T-cell (primary cell): Measurements from ENCODE around the gene RPS19BP1. TPM values are rescaled to one million over a fixed set of nuclear protein-coding genes. Genes with fewer than 3 reads are reported as not detected.

Source experiments
- ATAC-seq, 4 experiments: fragments of 200-7000 bp in 3 of 4; fragments of 150-1000 bp in 1 of 4; cut with Tn5 transposase; replicated peaks in 1 of 4; 1 replicate in 3 of 4; 2 replicates in 1 of 4; pipeline ENCODE4 v1.10.0; 2021; ENCODE audit warnings: moderate library complexity in 3 of 4, mild to moderate bottlenecking in 2 of 4, moderate number of reproducible peaks in 1 of 4
- CTCF ChIA-PET, 2 donors: fragments of 300-600 bp; sonication (Branson Sonifier 250); formaldehyde crosslinking; loops; one replicate each; lab custom pipeline; 2022; ENCODE audit warnings: antibody characterized with exemption in 2 of 2; lab: Charles Lee
- POLR2A ChIA-PET, 2 donors: fragments of 300-600 bp; sonication (Branson Sonifier 250); formaldehyde crosslinking; loops; one replicate each; lab custom pipeline; 2022; ENCODE audit warnings: antibody characterized with exemption in 2 of 2; lab: Charles Lee
- DNase-seq, 35 experiments: peaks; one replicate each; pipeline versions ENCODE4 v3.0.0 to v3.0.0-alpha.2; 2013 to 2023
- H3K27ac ChIP-seq: one replicate; pipeline ENCODE4 v1.5.1; 2013; ENCODE audit warnings: low read length
- H3K27me3 ChIP-seq, 2 experiments: replicated peaks in 1 of 2; 1 replicate in 1 of 2; 2 replicates in 1 of 2; pipeline versions ENCODE4 v1.6.1 to v1.7.0; 2013; ENCODE audit warnings: low read length in 1 of 2, mixed read lengths in 1 of 2; ENCODE audit not compliant: control insufficient read depth in 2 of 2, insufficient read depth in 2 of 2; ENCODE audit errors: extremely low read depth in 1 of 2
- H3K36me3 ChIP-seq, 2 donors: 1 replicate in 1 of 2; 2 replicates in 1 of 2; pipeline versions ENCODE4 v1.6.1 to v1.7.0; 2013; ENCODE audit warnings: low read length in 1 of 2; ENCODE audit not compliant: control insufficient read depth in 2 of 2, insufficient read depth in 1 of 2; ENCODE audit errors: extremely low read depth in 1 of 2
- H3K4me1 ChIP-seq, 2 experiments: 1 replicate in 1 of 2; 2 replicates in 1 of 2; pipeline versions ENCODE4 v1.6.1 to v1.7.0; 2013; ENCODE audit warnings: low read length in 2 of 2, mixed read lengths in 1 of 2; ENCODE audit not compliant: insufficient read depth in 2 of 2, control insufficient read depth in 1 of 2; ENCODE audit errors: extremely low read depth in 1 of 2
- H3K4me3 ChIP-seq, 2 donors: 1 replicate in 1 of 2; 2 replicates in 1 of 2; pipeline versions ENCODE4 v1.5.1 to v1.7.0; 2013; ENCODE audit warnings: mild to moderate bottlenecking in 2 of 2, low read length in 1 of 2, moderate library complexity in 1 of 2; ENCODE audit not compliant: control insufficient read depth in 1 of 2; ENCODE audit errors: extremely low read depth in 1 of 2
- H3K9me3 ChIP-seq: 2 replicates; pipeline ENCODE4 v1.7.0; 2013
- H3K27ac Mint-ChIP-seq, 2 donors: one replicate each; pipeline ENCODE4 v1.8.0; 2020 to 2021; ENCODE audit warnings: mild to moderate bottlenecking in 2 of 2, mixed read lengths in 2 of 2
- H3K27me3 Mint-ChIP-seq, 2 donors: one replicate each; pipeline ENCODE4 v1.8.0; 2021 to 2022; ENCODE audit warnings: mixed read lengths in 2 of 2
- H3K36me3 Mint-ChIP-seq: one replicate; pipeline ENCODE4 v1.8.0; 2021; ENCODE audit warnings: mixed read lengths
- H3K4me1 Mint-ChIP-seq, 3 donors: one replicate each; pipeline ENCODE4 v1.8.0; 2020 to 2022; ENCODE audit warnings: mixed read lengths in 3 of 3, mild to moderate bottlenecking in 1 of 3
- H3K4me3 Mint-ChIP-seq, 3 donors: one replicate each; pipeline ENCODE4 v1.8.0; 2020 to 2022; ENCODE audit warnings: mild to moderate bottlenecking in 3 of 3, mixed read lengths in 3 of 3, moderate library complexity in 3 of 3
- H3K9me3 Mint-ChIP-seq, 3 donors: one replicate each; pipeline ENCODE4 v1.8.0; 2020 to 2022; ENCODE audit warnings: mixed read lengths in 3 of 3
- WGBS: methylation state at CpG from one replicate; pipeline ENCODE4 v1.1.5; 2013; ENCODE audit warnings: missing lambda C conversion rate; ENCODE audit not compliant: insufficient coverage; 5-methylcytosine and 5-hydroxymethylcytosine counted together
- total RNA-seq, 35 experiments: library from RNA in 6 of 35; stranded (reverse) in 6 of 35; fragments of 120-200 nt in 1 of 35; gene quantifications; one replicate each; pipeline versions ENCODE4 v1.2.1 to v1.2.4 and lab custom pipeline; 2013 to 2026

Gene RPS19BP1
- total RNA-seq, 5 donors from 2014 or later (not counting 1 experiment from before 2014, with no cell fraction given): 42.4 to 76.8 (median 73.5) TPM

DNA sequence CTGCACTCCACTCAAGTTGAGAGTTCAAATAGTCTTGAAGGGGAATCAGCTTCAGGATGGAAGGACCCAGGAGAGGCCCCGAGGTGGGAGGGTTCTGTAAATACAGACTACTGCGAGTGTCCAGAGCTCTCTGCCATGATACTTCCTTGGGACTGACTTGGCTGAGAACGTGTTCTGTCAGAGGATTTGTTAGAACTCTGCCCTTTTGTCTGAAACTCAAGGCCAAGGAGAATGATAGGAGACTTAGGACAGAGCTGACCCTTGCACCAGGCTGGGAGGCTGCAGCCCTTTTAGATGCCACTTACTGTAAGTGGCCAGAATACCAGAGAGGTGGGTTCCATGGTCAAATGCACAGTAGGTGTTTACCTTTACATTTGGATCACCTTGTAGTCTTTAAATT is 15.1 kb downstream of the RPS19BP1 start:
- Histone ChIP-seq H3K4me3 (no peak overlapping the region), H3K9me3 (no peaks in the 10 kb centered on the region), H3K4me1 (peaks cover 15 to 26% of the 10 kb centered on the region in 2 experiments), H3K36me3 (peaks cover 13 to 48% of the 10 kb centered on the region in 2 donors), H3K27ac (no peak overlapping the region), H3K27me3 (no peaks in the 10 kb centered on the region)
- peaks cover 0 to 2% of the 10 kb centered on the region in 2 donors for H3K27me3 Mint-ChIP-seq
- POLR2A ChIA-PET: interaction anchor here in 1 of 2 donors (0.5 kb wide), 1 partner anchor 9 kb away, joined by 5 read pairs; no protein-coding TSS in a partner anchor
- DNase-seq (no peak), ATAC-seq (no peak)
- CTCF ChIA-PET: interaction anchor here (0.5 to 2.4 kb wide), 4 partner anchors 12 to 1211 kb away, joined by 3 to 8 read pairs (median 4); partner anchors contain the start of gene MIEF1 (in 1 of the 2)
- peaks cover 38% of the 10 kb centered on the region for H3K36me3 Mint-ChIP-seq
- no peaks in the 10 kb centered on the region for H3K9me3 Mint-ChIP-seq
- 84% methylated on average over 3 of the region's 3 CpGs for WGBS
- no peak overlapping the region for H3K27ac Mint-ChIP-seq
- H3K4me1 Mint-ChIP-seq: peaks cover 27 to 32% (median 32%) of the 10 kb centered on the region in 3 donors
- no peak overlapping the region for H3K4me3 Mint-ChIP-seq

DNA sequence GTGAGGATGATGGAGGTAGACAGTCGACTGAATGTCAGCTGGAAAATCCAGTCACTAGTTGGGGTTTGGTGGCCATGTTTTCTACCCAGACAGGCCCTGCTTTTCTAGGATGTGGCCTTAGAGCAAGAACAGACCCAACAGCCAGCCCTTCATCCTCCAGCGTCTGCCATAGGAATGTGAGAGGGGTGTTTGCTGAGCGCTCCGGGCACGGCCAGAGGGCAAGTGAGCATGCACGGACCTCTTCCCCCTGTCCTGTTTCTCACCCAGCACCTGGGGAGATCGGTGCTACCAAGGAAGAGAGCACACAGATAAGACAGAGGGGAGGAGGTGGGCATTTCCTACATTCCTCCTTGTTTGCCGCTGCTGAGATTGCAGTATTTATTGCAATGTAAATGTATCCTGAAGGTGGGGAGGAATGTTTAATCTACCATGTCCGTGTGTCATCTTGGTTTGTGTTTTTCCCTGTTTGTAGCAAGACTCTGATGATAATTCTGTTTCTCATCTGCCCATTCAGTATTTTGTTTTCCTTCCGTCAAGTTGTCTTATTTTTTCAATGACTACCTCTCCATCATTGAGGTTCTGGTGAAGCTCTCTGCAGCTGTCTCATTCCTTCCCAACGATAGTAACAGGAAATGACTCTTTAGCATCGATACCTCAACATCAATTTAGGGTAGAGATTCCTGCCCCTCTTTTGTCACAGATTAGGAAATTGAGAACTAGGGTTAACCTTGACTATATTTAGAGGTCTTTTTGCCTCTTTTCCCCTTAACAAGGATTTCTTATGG is 17.1 kb downstream of the RPS19BP1 start:
- no peaks in the 10 kb centered on the region for H3K9me3 Mint-ChIP-seq
- ATAC-seq (no peak), DNase-seq (no peak)
- H3K4me1 Mint-ChIP-seq: peaks cover 12 to 18% (median 18%) of the 10 kb centered on the region in 3 donors
- Histone ChIP-seq H3K9me3 (no peaks in the 10 kb centered on the region), H3K36me3 (peaks cover 18 to 54% of the 10 kb centered on the region in 2 donors), H3K27ac (no peak overlapping the region), H3K27me3 (no peaks in the 10 kb centered on the region), H3K4me1 (peaks cover 7 to 12% of the 10 kb centered on the region in 2 experiments), H3K4me3 (no peak overlapping the region)
- ChIA-PET CTCF (interaction anchor here (0.6 to 2.4 kb wide), 8 partner anchors 10 to 838 kb away, joined by 3 to 8 read pairs (median 4); no protein-coding TSS in a partner anchor), POLR2A (interaction anchor here in 1 of 2 donors (0.6 kb wide), 1 partner anchor 825 kb away, joined by 5 read pairs; no protein-coding TSS in a partner anchor)
- H3K4me3 Mint-ChIP-seq: no peak overlapping the region
- peaks cover 0 to 2% of the 10 kb centered on the region in 2 donors for H3K27me3 Mint-ChIP-seq
- H3K36me3 Mint-ChIP-seq: peaks cover 39% of the 10 kb centered on the region
- 87% methylated on average over 3 of the region's 12 CpGs for WGBS
- no peak overlapping the region for H3K27ac Mint-ChIP-seq

DNA sequence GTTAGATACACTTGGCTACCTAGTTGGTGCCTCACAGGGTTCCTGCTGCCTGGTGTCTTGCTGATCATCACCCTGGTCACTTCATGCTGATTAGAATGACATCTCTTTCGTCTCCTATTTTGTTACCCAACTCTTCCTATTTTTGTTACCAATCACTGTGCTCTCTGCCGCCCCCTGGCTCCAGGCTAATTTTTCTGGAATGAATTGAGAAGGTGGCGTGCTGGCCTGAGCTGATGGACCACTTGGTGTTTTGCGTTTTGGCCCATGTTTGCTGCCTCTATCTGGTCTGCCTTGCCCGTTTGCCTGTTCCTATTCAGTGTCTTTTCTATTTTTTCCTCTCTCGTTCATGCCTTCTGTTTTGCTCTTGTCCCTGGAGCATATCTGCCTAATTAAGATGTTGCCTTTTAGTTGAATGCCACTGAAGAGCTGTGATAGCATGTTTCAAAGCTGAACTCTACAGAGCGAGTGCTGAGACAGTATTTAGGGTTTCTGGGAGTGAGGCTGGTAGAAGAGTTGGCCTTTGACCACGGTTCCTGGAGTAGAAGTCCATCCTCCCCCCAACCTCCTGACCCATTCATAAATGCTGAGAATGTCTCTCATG is 18.1 kb downstream of the RPS19BP1 start:
- ATAC-seq: peak in 1 of 4 experiments; percentile 53
- no peak overlapping the region for H3K4me3 Mint-ChIP-seq

DNA sequence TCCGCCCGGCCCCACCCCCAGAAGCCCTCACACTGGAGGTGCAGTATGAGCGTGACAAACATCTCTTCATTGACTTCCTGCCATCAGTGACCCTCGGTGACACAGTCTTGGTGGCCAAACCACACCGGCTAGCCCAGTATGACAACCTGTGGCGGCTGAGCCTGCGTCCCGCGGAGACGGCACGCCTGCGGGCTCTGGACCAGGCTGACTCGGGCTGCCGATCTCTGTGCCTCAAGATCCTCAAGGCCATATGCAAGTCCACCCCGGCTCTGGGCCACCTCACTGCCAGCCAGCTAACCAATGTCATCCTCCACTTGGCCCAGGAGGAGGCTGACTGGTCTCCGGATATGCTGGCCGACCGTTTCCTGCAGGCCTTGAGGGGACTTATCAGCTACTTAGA is 18.8 kb downstream of the RPS19BP1 start:
- peaks cover 21 to 66% of the 10 kb centered on the region in 2 donors for H3K36me3 ChIP-seq
- Mint-ChIP-seq H3K4me1 (peaks cover 17 to 19% (median 18%) of the 10 kb centered on the region in 3 donors), H3K4me3 (no peak overlapping the region), H3K9me3 (no peaks in the 10 kb centered on the region), H3K27me3 (no peaks in the 10 kb centered on the region), H3K36me3 (peaks cover 49% of the 10 kb centered on the region), H3K27ac (no peak overlapping the region)
- H3K27me3 ChIP-seq: no peaks in the 10 kb centered on the region
- no peak overlapping the region for H3K27ac ChIP-seq
- no peak for ATAC-seq
- H3K9me3 ChIP-seq: no peaks in the 10 kb centered on the region
- ChIA-PET CTCF (interaction anchor here in 1 of 2 donors (0.6 to 1.0 kb wide), 2 partner anchors 12 to 938 kb away, joined by 3 to 4 read pairs; partner anchors contain the start of gene MIEF1), POLR2A (no interaction called here)
- 97% methylated on average over 18 of the region's 18 CpGs for WGBS
- DNase-seq: no peak
- no peak overlapping the region for H3K4me3 ChIP-seq
- peaks cover 1% of the 10 kb centered on the region in 2 experiments for H3K4me1 ChIP-seq

More for the DNA sequence above, 18.1 kb downstream of the RPS19BP1 start:
- ChIA-PET POLR2A (no interaction called here), CTCF (interaction anchor here (0.6 to 1.3 kb wide), 7 partner anchors 9 to 937 kb away, joined by 3 to 5 read pairs (median 3); partner anchors contain the start of gene MIEF1 (in 1 of the 2))
- H3K4me1 ChIP-seq: peaks cover 7 to 8% of the 10 kb centered on the region in 2 experiments
- no peaks in the 10 kb centered on the region for H3K27me3 ChIP-seq
- H3K9me3 ChIP-seq: no peaks in the 10 kb centered on the region
- no peak overlapping the region for H3K4me3 ChIP-seq
- H3K36me3 Mint-ChIP-seq: peaks cover 45% of the 10 kb centered on the region
- peak overlapping the region in 1 of 2 donors; percentile 7 for H3K27ac Mint-ChIP-seq
- H3K9me3 Mint-ChIP-seq: no peaks in the 10 kb centered on the region
- peaks cover 18 to 62% of the 10 kb centered on the region in 2 donors for H3K36me3 ChIP-seq
- peak in 19 of 35 experiments; percentile 38 to 62 (median 51) for DNase-seq
- no peak overlapping the region for H3K27ac ChIP-seq
- H3K27me3 Mint-ChIP-seq: no peaks in the 10 kb centered on the region
- peaks cover 14 to 21% (median 19%) of the 10 kb centered on the region in 3 donors for H3K4me1 Mint-ChIP-seq
- WGBS: 66% methylated on average over 3 of the region's 8 CpGs

DNA sequence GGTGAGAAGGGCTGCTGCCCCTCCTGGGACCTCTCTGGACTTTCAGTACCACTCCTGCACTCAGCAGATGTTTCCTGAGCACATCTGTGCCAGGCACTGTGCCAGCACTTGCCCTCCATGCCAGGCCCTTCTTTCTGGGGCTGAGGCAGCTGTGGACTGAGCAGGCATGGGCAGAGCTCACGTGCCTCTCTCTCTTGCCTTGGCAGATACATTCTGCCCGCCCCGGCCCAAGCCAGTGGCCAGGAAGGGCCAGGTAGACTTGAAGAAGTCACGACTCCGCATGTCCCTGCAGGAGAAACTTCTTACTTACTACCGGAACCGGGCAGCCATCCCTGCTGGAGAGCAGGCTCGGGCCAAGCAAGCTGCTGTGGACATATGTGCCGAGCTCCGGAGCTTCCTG is 20.5 kb downstream of the RPS19BP1 start:
- no peaks in the 10 kb centered on the region for H3K9me3 ChIP-seq
- no peak overlapping the region for H3K27ac ChIP-seq
- Mint-ChIP-seq H3K4me3 (no peak overlapping the region), H3K27me3 (no peaks in the 10 kb centered on the region), H3K27ac (no peak overlapping the region), H3K4me1 (peaks cover 20 to 28% (median 21%) of the 10 kb centered on the region in 3 donors), H3K36me3 (peaks cover 58% of the 10 kb centered on the region), H3K9me3 (no peaks in the 10 kb centered on the region)
- WGBS: 96% methylated on average over 7 of the region's 10 CpGs
- ATAC-seq (no peak), DNase-seq (no peak)
- ChIA-PET CTCF (interaction anchor here in 1 of 2 donors (0.5 to 2.0 kb wide), 3 partner anchors 19 to 165 kb away, joined by 3 to 7 read pairs (median 4); no protein-coding TSS in a partner anchor), POLR2A (no interaction called here)
- no peak overlapping the region for H3K4me3 ChIP-seq
- H3K27me3 ChIP-seq: no peaks in the 10 kb centered on the region
- peaks cover 21 to 77% of the 10 kb centered on the region in 2 donors for H3K36me3 ChIP-seq
- no peaks in the 10 kb centered on the region for H3K4me1 ChIP-seq

DNA sequence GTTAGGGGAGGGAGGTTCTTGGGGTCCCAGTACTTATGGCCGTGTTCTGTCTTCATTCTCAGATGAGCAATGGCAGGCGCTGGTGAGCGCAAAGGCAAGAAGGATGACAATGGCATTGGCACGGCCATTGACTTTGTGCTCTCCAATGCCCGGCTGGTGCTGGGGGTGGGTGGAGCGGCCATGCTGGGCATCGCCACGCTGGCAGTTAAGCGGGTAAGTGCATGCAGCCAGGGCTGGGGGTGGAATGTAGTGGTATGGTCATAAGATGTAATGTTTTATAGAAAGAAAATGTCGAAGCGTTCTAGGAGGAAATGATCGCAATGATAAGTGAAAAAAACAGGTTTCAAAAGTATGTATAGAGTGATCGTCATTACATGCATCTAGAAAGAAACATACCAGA is 21.3 kb downstream of the RPS19BP1 start:
- over 99% methylated on average over 9 of the region's 13 CpGs for WGBS
- Mint-ChIP-seq H3K4me1 (peaks cover 27 to 35% (median 28%) of the 10 kb centered on the region in 3 donors), H3K4me3 (no peak overlapping the region), H3K9me3 (no peaks in the 10 kb centered on the region), H3K27me3 (no peaks in the 10 kb centered on the region), H3K36me3 (peaks cover 66% of the 10 kb centered on the region), H3K27ac (no peak overlapping the region)
- H3K9me3 ChIP-seq: no peaks in the 10 kb centered on the region
- DNase-seq (no peak), ATAC-seq (no peak)
- no peaks in the 10 kb centered on the region for H3K4me1 ChIP-seq
- H3K27me3 ChIP-seq: no peaks in the 10 kb centered on the region
- CTCF ChIA-PET: interaction anchor here in 1 of 2 donors (1.3 to 2.0 kb wide), 3 partner anchors 9 to 18 kb away, joined by 3 to 7 read pairs (median 4); partner anchors contain the start of gene MIEF1
- no peak overlapping the region for H3K4me3 ChIP-seq
- H3K36me3 ChIP-seq: peaks cover 21 to 85% of the 10 kb centered on the region in 2 donors
- POLR2A ChIA-PET: no interaction called here
- no peak overlapping the region for H3K27ac ChIP-seq
